Stimulated activated CD8-positive, alpha-beta memory T cell treated with anti-CD3 and anti-CD28 coated beads, Interleukin-12 subunit alpha, Interleukin-12 subunit beta, amount 100 ng/mL, for 24 hours (primary cell): Measurements from ENCODE around the gene C17orf100.
"Not testable (repeated sequence)": the region's sequence is repeated elsewhere in the genome, so short reads cannot be mapped to it uniquely, and the experiment has no call there.

Experiments used
- DNase-seq: peaks from one replicate; pipeline ENCODE4 v3.0.0-alpha.2; 2020; ENCODE audit errors: extremely low read depth

Gene C17orf100

GRCh38 chr17:6641247-6641863 is 10.2 kb upstream of the C17orf100 start:
- DNase-seq: no peak

GRCh38 chr17:6642592-6642991 is 9.0 kb upstream of the C17orf100 start:
- DNase-seq: no peak

GRCh38 chr17:6643451-6644125 is 8.0 kb upstream of the C17orf100 start:
- no peak for DNase-seq

GRCh38 chr17:6648181-6648580 is 3.4 kb upstream of the C17orf100 start:
- no peak for DNase-seq

- no peak for DNase-seq
Observed at GRCh38 chr17:6651919-6652452, 424 bp downstream of the C17orf100 start.

GRCh38 chr17:6654841-6655731 is 3.5 kb downstream of the C17orf100 start:
- DNase-seq: no peak

GRCh38 chr17:6655732-6656361 is 4.3 kb downstream of the C17orf100 start:
- not testable (repeated sequence) for DNase-seq

GRCh38 chr17:6656797-6657632 is 5.5 kb downstream of the C17orf100 start:
- not testable (repeated sequence) for DNase-seq

GRCh38 chr17:6657633-6658287 is 6.2 kb downstream of the C17orf100 start:
- DNase-seq: no peak

- DNase-seq: not testable (repeated sequence)
Observed at GRCh38 chr17:6658411-6658810, 6.8 kb downstream of the C17orf100 start.

- no peak for DNase-seq
Observed at GRCh38 chr17:6660101-6660500, 8.5 kb downstream of the C17orf100 start.

GRCh38 chr17:6660805-6661463 is 9.4 kb downstream of the C17orf100 start:
- no peak for DNase-seq

GRCh38 chr17:6661464-6661848 is 9.9 kb downstream of the C17orf100 start:
- no peak for DNase-seq

- DNase-seq: not testable (repeated sequence)
Observed at GRCh38 chr17:6663200-6663599, 11.6 kb downstream of the C17orf100 start.

GRCh38 chr17:6666077-6666521 is 14.5 kb downstream of the C17orf100 start:
- no peak for DNase-seq

- DNase-seq: no peak
Observed at GRCh38 chr17:6666557-6666956, 15.0 kb downstream of the C17orf100 start.

- no peak for DNase-seq
Observed at GRCh38 chr17:6667516-6667915, 16.0 kb downstream of the C17orf100 start.

GRCh38 chr17:6668219-6668618 is 16.7 kb downstream of the C17orf100 start:
- no peak for DNase-seq

GRCh38 chr17:6668727-6669425 is 17.3 kb downstream of the C17orf100 start:
- DNase-seq: no peak
